ENCODE data around the gene SYNGR1.
A peak's percentile ranks its signal among the peaks of the same experiment; 100 is the strongest.

The SYNGR1 gene

GRCh38 chr22:39405346-39406085, 55.7 kb downstream of the SYNGR1 start:
- Histone ChIP-seq H3K4me3 (ENCODE audit: low read length) (no peak overlapping the region), H3K4me2 (ENCODE audit: low read length) (no peak overlapping the region), H3K79me2 (ENCODE audit: low read length) (peaks cover 63% of the 10 kb centered on the region), H3K27me3 (ENCODE audit: low read depth, low read length) (no peaks in the 10 kb centered on the region), H3K36me3 (replicated peaks; ENCODE audit: low read depth, low read length) (peaks cover 42% of the 10 kb centered on the region), H2AFZ (ENCODE audit: low read depth, low read length) (no peak overlapping the region), H3K4me1 (ENCODE audit: low read length) (peaks cover 29% of the 10 kb centered on the region), H3K9ac (ENCODE audit: low read length) (no peak overlapping the region), H3K9me3 (ENCODE audit: insufficient read depth, low read length) (no peaks in the 10 kb centered on the region), H3K27ac (ENCODE audit: low read length) (no peak overlapping the region), H4K20me1 (ENCODE audit: insufficient read depth, low read length) (peaks cover 8% of the 10 kb centered on the region; the same call in 1 of the 2 replicates)
- no peak for TF ChIP-seq CTCF (IDR thresholded peaks at IDR 0.05; ENCODE audit: low read depth, low read length)
- TF ChIP-seq EZH2phosphoT487 (IDR thresholded peaks at IDR 0.05; ENCODE audit: low read depth) = no peak

GRCh38 chr22:39408173-39408572, 58.4 kb downstream of the SYNGR1 start:
- Histone ChIP-seq H3K4me2 (ENCODE audit: low read length) (no peak overlapping the region), H3K79me2 (ENCODE audit: low read length) (peaks cover 37% of the 10 kb centered on the region), H2AFZ (ENCODE audit: low read depth, low read length) (no peak overlapping the region), H3K4me1 (ENCODE audit: low read length) (peaks cover 18% of the 10 kb centered on the region), H3K4me3 (ENCODE audit: low read length) (no peak overlapping the region), H3K27ac (ENCODE audit: low read length) (no peak overlapping the region), H3K27me3 (ENCODE audit: low read depth, low read length) (no peaks in the 10 kb centered on the region), H3K9ac (ENCODE audit: low read length) (no peak overlapping the region), H4K20me1 (ENCODE audit: insufficient read depth, low read length) (peaks cover 8% of the 10 kb centered on the region; the same call in 1 of the 2 replicates), H3K36me3 (replicated peaks; ENCODE audit: low read depth, low read length) (peaks cover 21% of the 10 kb centered on the region), H3K9me3 (ENCODE audit: insufficient read depth, low read length) (no peaks in the 10 kb centered on the region)
- no peak for TF ChIP-seq CTCF (IDR thresholded peaks at IDR 0.05; ENCODE audit: low read depth, low read length)
- no peak for TF ChIP-seq EZH2phosphoT487 (IDR thresholded peaks at IDR 0.05; ENCODE audit: low read depth)

GRCh38 chr22:39408807-39409206, 59.0 kb downstream of the SYNGR1 start:
- peaks cover 19% of the 10 kb centered on the region for H3K36me3 ChIP-seq (replicated peaks; ENCODE audit: low read depth, low read length)
- no peaks in the 10 kb centered on the region for H3K27me3 ChIP-seq (ENCODE audit: low read depth, low read length)
- H3K79me2 ChIP-seq (ENCODE audit: low read length) = peaks cover 38% of the 10 kb centered on the region
- no peak overlapping the region for H3K27ac ChIP-seq (ENCODE audit: low read length)
- H3K4me3 ChIP-seq (ENCODE audit: low read length) = no peak overlapping the region
- H3K9me3 ChIP-seq (ENCODE audit: insufficient read depth, low read length) = no peaks in the 10 kb centered on the region
- no peak overlapping the region for H2AFZ ChIP-seq (ENCODE audit: low read depth, low read length)
- H3K4me2 ChIP-seq (ENCODE audit: low read length) = peak overlapping the region; percentile 33
- TF ChIP-seq CTCF (IDR thresholded peaks at IDR 0.05; ENCODE audit: low read depth, low read length) (no peak), EZH2phosphoT487 (IDR thresholded peaks at IDR 0.05; ENCODE audit: low read depth) (no peak)
- H4K20me1 ChIP-seq (ENCODE audit: insufficient read depth, low read length) = peaks cover 8% of the 10 kb centered on the region; the same call in 1 of the 2 replicates
- H3K4me1 ChIP-seq (ENCODE audit: low read length) = peaks cover 18% of the 10 kb centered on the region
- no peak overlapping the region for H3K9ac ChIP-seq (ENCODE audit: low read length)

GRCh38 chr22:39409516-39410029, 59.8 kb downstream of the SYNGR1 start:
- Histone ChIP-seq H3K9me3 (ENCODE audit: insufficient read depth, low read length) (no peaks in the 10 kb centered on the region), H3K4me2 (ENCODE audit: low read length) (no peak overlapping the region), H3K4me3 (ENCODE audit: low read length) (no peak overlapping the region), H3K27me3 (ENCODE audit: low read depth, low read length) (no peaks in the 10 kb centered on the region), H3K79me2 (ENCODE audit: low read length) (peaks cover 38% of the 10 kb centered on the region), H3K9ac (ENCODE audit: low read length) (no peak overlapping the region), H3K27ac (ENCODE audit: low read length) (no peak overlapping the region), H4K20me1 (ENCODE audit: insufficient read depth, low read length) (peaks cover 8% of the 10 kb centered on the region; the same call in 1 of the 2 replicates), H3K4me1 (ENCODE audit: low read length) (peaks cover 18% of the 10 kb centered on the region), H2AFZ (ENCODE audit: low read depth, low read length) (no peak overlapping the region), H3K36me3 (replicated peaks; ENCODE audit: low read depth, low read length) (peaks cover 16% of the 10 kb centered on the region)
- no peak for TF ChIP-seq CTCF (IDR thresholded peaks at IDR 0.05; ENCODE audit: low read depth, low read length)
- TF ChIP-seq EZH2phosphoT487 (IDR thresholded peaks at IDR 0.05; ENCODE audit: low read depth) = no peak

Data from OCI-LY3 (cell line).